K562 (cell line): ENCODE results near the gene PTX3. TPM values are rescaled to one million over a fixed set of nuclear protein-coding genes. Genes with fewer than 3 reads are reported as not detected.

Experiments used
- ATAC-seq: fragments of 200-7000 bp; cut with Tn5 transposase; 3 replicates; pipeline ENCODE4 v1.9.1; 2020; ENCODE audit warnings: moderate library complexity
- BruUV-seq: library from RNA; stranded (reverse); fragments of 400-500 nt; replicated peaks from 2 replicates; lab custom pipeline; 2021; lab: Mats Ljungman, UMichigan
- CTCF ChIA-PET: fragments of 300-600 bp; formaldehyde crosslinking; extraction: SDS; loops from one replicate; lab custom pipeline; 2021; ENCODE audit warnings: low intra/inter-chr PET ratio; lab: Yijun Ruan, JAX
- POLR2A ChIA-PET: fragments of 300-600, 350-650 bp; sonication (Branson Sonifier 250); formaldehyde crosslinking; extraction: SDS; loops from one replicate; lab custom pipeline; 2021; ENCODE audit warnings: antibody characterized with exemption, inconsistent platforms; lab: Yijun Ruan, JAX
- DNase-seq, 4 experiments: peaks; one replicate each; pipeline versions ENCODE4 v3.0.0 to v3.0.0-alpha.2; 2011 to 2018; ENCODE audit warnings: low spot score in 3 of 4, mixed read lengths in 3 of 4; ENCODE audit errors: extremely low read depth in 1 of 4
- FAIRE-seq: peaks from 2 replicates; lab custom pipeline; 2011; peaks lifted over from hg19 to GRCh38; lab: Jason Lieb, UNC
- H2AFZ ChIP-seq: 2 replicates; pipeline ENCODE4 v1.6.0; 2011; ENCODE audit warnings: low read depth, low read length, control low read depth, inconsistent platforms
- H3K27ac ChIP-seq: fragments of 200-600 bp; 3 replicates; pipeline ENCODE4 v1.8.0; 2011; ENCODE audit warnings: low read depth, mild to moderate bottlenecking, control low read depth, inconsistent platforms, low read length, moderate library complexity, mixed read lengths; ENCODE audit errors: extremely low read depth
- H3K27me3 ChIP-seq, 2 experiments: fragments of 300-600 bp in 1 of 2; 2 replicates in 1 of 2; 3 replicates in 1 of 2; pipeline versions ENCODE4 v1.6.0 to v1.8.0; 2011; ENCODE audit warnings: inconsistent platforms in 2 of 2, low read length in 2 of 2, mild to moderate bottlenecking in 1 of 2, mixed read lengths in 1 of 2, moderate library complexity in 1 of 2; ENCODE audit not compliant: control insufficient read depth in 2 of 2, insufficient read depth in 2 of 2
- H3K36me3 ChIP-seq: fragments of 300-600 bp; 3 replicates; pipeline ENCODE4 v1.8.0; 2011; ENCODE audit warnings: mild to moderate bottlenecking, low read length, inconsistent platforms; ENCODE audit not compliant: control insufficient read depth, insufficient read depth
- H3K4me1 ChIP-seq, 2 experiments: fragments of 200-600 bp in 1 of 2; replicated peaks in 1 of 2; 2 replicates in 1 of 2; 3 replicates in 1 of 2; pipeline versions ENCODE4 v1.5.1 to v1.8.0; 2011; ENCODE audit warnings: inconsistent platforms in 2 of 2, low read length in 2 of 2, mild to moderate bottlenecking in 1 of 2, mixed read lengths in 1 of 2, moderate library complexity in 1 of 2; ENCODE audit not compliant: control insufficient read depth in 2 of 2, insufficient read depth in 2 of 2
- H3K4me2 ChIP-seq: 2 replicates; pipeline ENCODE4 v1.6.1; 2011; ENCODE audit warnings: low read length, control low read depth, inconsistent platforms, mixed read lengths; ENCODE audit not compliant: insufficient read depth
- H3K4me3 ChIP-seq: fragments of 200-600 bp; sonication (generic), shearing (Covaris generic); 2 replicates; pipeline ENCODE4 v1.5.1; 2016; ENCODE audit warnings: control low read depth, inconsistent platforms
- H3K79me2 ChIP-seq: fragments of 200-600 bp; 3 replicates; pipeline ENCODE4 v1.8.0; 2011; ENCODE audit warnings: low read length, inconsistent platforms; ENCODE audit not compliant: control insufficient read depth, insufficient read depth
- H3K9ac ChIP-seq, 2 experiments: 2 replicates each; pipeline versions ENCODE4 v1.6.0 to v1.6.1; 2011; ENCODE audit warnings: low read depth in 2 of 2, low read length in 2 of 2, control low read depth in 1 of 2, inconsistent platforms in 1 of 2, mild to moderate bottlenecking in 1 of 2, mixed read lengths in 1 of 2; ENCODE audit not compliant: insufficient read depth in 1 of 2
- H3K9me1 ChIP-seq: one replicate; pipeline ENCODE4 v1.6.0; 2011; ENCODE audit warnings: inconsistent platforms, mild to moderate bottlenecking, low read length, moderate library complexity; ENCODE audit not compliant: control insufficient read depth, insufficient read depth
- H3K9me3 ChIP-seq: replicated peaks from 2 replicates; pipeline ENCODE4 v1.5.1; 2011; ENCODE audit warnings: low read depth, low read length, inconsistent platforms; ENCODE audit not compliant: control insufficient read depth, insufficient read depth
- H4K20me1 ChIP-seq: replicated peaks from 2 replicates; pipeline ENCODE4 v1.6.1; 2011; ENCODE audit warnings: low read length, inconsistent platforms, mixed read lengths; ENCODE audit not compliant: control insufficient read depth, insufficient read depth
- ARID1B ChIP-seq: fragments of 450-650 bp; IDR thresholded peaks from 2 replicates; pipeline ENCODE4 v1.6.1; 2016; ENCODE audit warnings: antibody characterized with exemption, mild to moderate bottlenecking, inconsistent platforms
- CBFA2T3 ChIP-seq: fragments of 450-650 bp; IDR thresholded peaks from 2 replicates; pipeline ENCODE4 v1.6.1; 2017
- CC2D1A ChIP-seq: fragments of 450-650 bp; IDR thresholded peaks from 2 replicates; pipeline ENCODE4 v1.6.1; 2017; ENCODE audit warnings: mild to moderate bottlenecking
- CREM ChIP-seq: IDR thresholded peaks from 2 replicates; pipeline ENCODE4 v1.6.1; 2014; ENCODE audit warnings: antibody characterized with exemption, low read depth
- ERF ChIP-seq: fragments of 450-650 bp; formaldehyde crosslinking; IDR thresholded peaks from 2 replicates; pipeline ENCODE4 v1.4.0; 2020; ENCODE audit warnings: mild to moderate bottlenecking, mixed read lengths
- KAT8 ChIP-seq: fragments of 450-650 bp; IDR thresholded peaks from 2 replicates; pipeline ENCODE4 v1.6.1; 2016; ENCODE audit warnings: low read depth, mild to moderate bottlenecking
- KLF6 ChIP-seq: fragments of 250-450 bp; sonication (Bioruptor Pico); IDR thresholded peaks from 2 replicates; pipeline ENCODE4 v1.4.0; 2020; ENCODE audit warnings: mild to moderate bottlenecking, moderate library complexity, borderline replicate concordance
- MAZ ChIP-seq, 2 experiments: fragments of 450-650 bp in 1 of 2; sonication (generic) in 1 of 2; formaldehyde crosslinking; IDR thresholded peaks in 1 of 2; conservative IDR thresholded peaks in 1 of 2; 2 replicates each; pipeline versions ENCODE4 v1.4.0 to v1.5.0; 2020; ENCODE audit warnings: mild to moderate bottlenecking in 1 of 2, missing genetic modification reagents in 1 of 2
- MEIS2 ChIP-seq: fragments of 450-650 bp; IDR thresholded peaks from 2 replicates; pipeline ENCODE4 v1.6.1; 2014; ENCODE audit warnings: mild to moderate bottlenecking; ENCODE audit not compliant: partially characterized antibody
- POLR2H ChIP-seq: IDR thresholded peaks from 2 replicates; pipeline ENCODE4 v1.6.1; 2016; ENCODE audit warnings: missing genetic modification characterization, low read depth, mild to moderate bottlenecking, control low read depth, missing compliant biosample characterization, moderate library complexity
- SMAD2 ChIP-seq: fragments of 150-350 bp; IDR thresholded peaks from 2 replicates; pipeline ENCODE4 v1.6.1; 2014; ENCODE audit warnings: low read depth, mild to moderate bottlenecking, low read length
- TEAD4 ChIP-seq, 2 experiments: sonication (generic) in 1 of 2; formaldehyde crosslinking in 1 of 2; IDR thresholded peaks; 2 replicates each; pipeline versions ENCODE4 v1.6.1 to v1.8.0; 2012 to 2022; ENCODE audit warnings: borderline replicate concordance in 1 of 2, inconsistent platforms in 1 of 2, low read length in 1 of 2, mild to moderate bottlenecking in 1 of 2, missing genetic modification reagents in 1 of 2
- THAP7 ChIP-seq: fragments of 250-450 bp; sonication (Bioruptor Pico); IDR thresholded peaks from 2 replicates; pipeline ENCODE4 v1.5.0; 2021
- THRB ChIP-seq: fragments of 450-650 bp; formaldehyde crosslinking; conservative IDR thresholded peaks from 2 replicates; pipeline ENCODE4 v1.4.0; 2022; ENCODE audit warnings: mild to moderate bottlenecking, missing genetic modification characterization
- WGBS: fragments of 100-300 bp; shearing (Covaris generic); methylation state at CpG from one replicate; pipeline ENCODE4 v1.1.6; 2016; ENCODE audit warnings: low coverage, mixed read lengths; ENCODE audit not compliant: insufficient coverage; ENCODE audit errors: missing lambda C conversion rate; 5-methylcytosine and 5-hydroxymethylcytosine counted together
- in situ Hi-C: fragments of 300-500 bp; cut with MboI; formaldehyde crosslinking; loops from 4 replicates; pipeline ENCODE4 v1.15.0; 2018; ENCODE audit warnings: inconsistent platforms, mixed read lengths
- intact Hi-C: fragments of 100-400 bp; cut with micrococcal nuclease; formaldehyde crosslinking; loops from 2 replicates; pipeline ENCODE4 v1.14.2; 2022
- polyA plus RNA-seq, 8 experiments: library from polyadenylated mRNA; depleted of rRNA in 4 of 8; stranded (reverse) in 5 of 8; unstranded in 3 of 8; fragments of >200 nt; fragmentation: Nextera tagmentation in 2 of 8; fragmentation: Illumina TruSeq in 1 of 8; extraction: Ambion mirVana in 2 of 8; extraction: Trizol in 1 of 8; gene quantifications; 2 replicates each; pipeline versions ENCODE4 v1.2.1 to v1.2.3, GENCODE V29; 2011 to 2014; ENCODE audit warnings: inconsistent platforms in 1 of 8, missing spikeins in 1 of 8
- total RNA-seq, 7 experiments: library from RNA; depleted of rRNA in 6 of 7; stranded (reverse); fragments of >200 nt in 6 of 7; fragmentation: Illumina TruSeq in 2 of 7; extraction: Trizol in 2 of 7; gene quantifications; 2 replicates each; pipeline versions ENCODE4 v1.2.1 to v1.2.3, GENCODE V29; 2011 to 2021; ENCODE audit warnings: low replicate concordance in 1 of 7
- TF ChIP-seq, protein P1 (sequence below), 2 experiments: fragments of 200-800 bp in 1 of 2; sonication (Bioruptor generic) in 1 of 2; sonication (generic) in 1 of 2; formaldehyde crosslinking in 1 of 2; IDR thresholded peaks in 1 of 2; conservative IDR thresholded peaks in 1 of 2; 2 replicates each; pipeline versions ENCODE4 v1.5.0 to v1.6.1; 2016 to 2020; ENCODE audit warnings: missing compliant biosample characterization in 1 of 2, missing genetic modification characterization in 1 of 2, missing genetic modification reagents in 1 of 2
- TF ChIP-seq, protein P2 (sequence below): fragments of 450-650 bp; IDR thresholded peaks from 2 replicates; pipeline ENCODE4 v1.6.1; 2018; ENCODE audit not compliant: partially characterized antibody

PTX3 gene
- total and polyA plus RNA-seq, 9 of the 15 experiments (the other 6 are each of a cell fraction or from before 2014, with no cell fraction given): 0.04 to 0.33 (median 0.15) TPM; not detected in 2

GRCh38 chr3:157428853-157429252 is 7.8 kb upstream of the PTX3 start:
- no peak overlapping the region for H3K27ac ChIP-seq
- H3K9ac ChIP-seq: no peak overlapping the region
- no peaks in the 10 kb centered on the region for H4K20me1 ChIP-seq
- no TSS peak for BruUV-seq
- ATAC-seq: no peak
- no peaks in the 10 kb centered on the region for H3K79me2 ChIP-seq
- no peak overlapping the region for H3K4me2 ChIP-seq
- H3K27me3 ChIP-seq: no peaks in the 10 kb centered on the region
- H2AFZ ChIP-seq: no peak overlapping the region
- CTCF ChIA-PET: interaction anchor here (0.5 kb wide), 1 partner anchor 103 kb away, joined by 3 read pairs; no protein-coding TSS in a partner anchor
- H3K36me3 ChIP-seq: no peaks in the 10 kb centered on the region
- POLR2A ChIA-PET: no interaction called here
- 0% methylated on average over 1 of the region's 1 CpG for WGBS
- no peak overlapping the region for H3K4me3 ChIP-seq
- no peaks in the 10 kb centered on the region for H3K9me3 ChIP-seq
- no peaks in the 10 kb centered on the region for H3K4me1 ChIP-seq
- in situ Hi-C loops: no loop called here
- no peak for DNase-seq
- FAIRE-seq: no peak
- H3K9me1 ChIP-seq: no peaks in the 10 kb centered on the region
- intact Hi-C loops: no loop called here
- no peak for TF ChIP-seq THAP7 (CRISPR knock-in tag)
- TF ChIP-seq THRB (CRISPR knock-in tag): no peak
- TF ChIP-seq ARID1B: peak; percentile 60
- TF ChIP-seq CC2D1A: no peak
- peak; percentile 58 for TF ChIP-seq CBFA2T3
- no peak for TF ChIP-seq MAZ (CRISPR knock-in tag; conservative IDR thresholded peaks at IDR 0.05 in 1 of 2, IDR thresholded peaks at IDR 0.05 in 1 of 2)
- no peak for TF ChIP-seq ERF (CRISPR knock-in tag)
- no peak for TF ChIP-seq KAT8
- 0 out of 2 replicates have a peak, but pooled peaks have one; percentile 30 for TF ChIP-seq POLR2H (tag)
- no peak for TF ChIP-seq KLF6
- TF ChIP-seq, protein P1, sequence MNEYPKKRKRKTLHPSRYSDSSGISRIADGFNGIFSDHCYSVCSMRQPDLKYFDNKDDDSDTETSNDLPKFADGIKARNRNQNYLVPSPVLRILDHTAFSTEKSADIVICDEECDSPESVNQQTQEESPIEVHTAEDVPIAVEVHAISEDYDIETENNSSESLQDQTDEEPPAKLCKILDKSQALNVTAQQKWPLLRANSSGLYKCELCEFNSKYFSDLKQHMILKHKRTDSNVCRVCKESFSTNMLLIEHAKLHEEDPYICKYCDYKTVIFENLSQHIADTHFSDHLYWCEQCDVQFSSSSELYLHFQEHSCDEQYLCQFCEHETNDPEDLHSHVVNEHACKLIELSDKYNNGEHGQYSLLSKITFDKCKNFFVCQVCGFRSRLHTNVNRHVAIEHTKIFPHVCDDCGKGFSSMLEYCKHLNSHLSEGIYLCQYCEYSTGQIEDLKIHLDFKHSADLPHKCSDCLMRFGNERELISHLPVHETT (CRISPR knock-in tag; conservative IDR thresholded peaks at IDR 0.05 in 1 of 2, IDR thresholded peaks at IDR 0.05 in 1 of 2): no peak
- peak; percentile 85 for TF ChIP-seq TEAD4 (IDR thresholded peaks at IDR 0.05; ENCODE audit: low read length)
- TF ChIP-seq TEAD4 (CRISPR knock-in tag; IDR thresholded peaks at IDR 0.05; ENCODE audit: borderline replicate concordance): no peak
- TF ChIP-seq, protein P2, sequence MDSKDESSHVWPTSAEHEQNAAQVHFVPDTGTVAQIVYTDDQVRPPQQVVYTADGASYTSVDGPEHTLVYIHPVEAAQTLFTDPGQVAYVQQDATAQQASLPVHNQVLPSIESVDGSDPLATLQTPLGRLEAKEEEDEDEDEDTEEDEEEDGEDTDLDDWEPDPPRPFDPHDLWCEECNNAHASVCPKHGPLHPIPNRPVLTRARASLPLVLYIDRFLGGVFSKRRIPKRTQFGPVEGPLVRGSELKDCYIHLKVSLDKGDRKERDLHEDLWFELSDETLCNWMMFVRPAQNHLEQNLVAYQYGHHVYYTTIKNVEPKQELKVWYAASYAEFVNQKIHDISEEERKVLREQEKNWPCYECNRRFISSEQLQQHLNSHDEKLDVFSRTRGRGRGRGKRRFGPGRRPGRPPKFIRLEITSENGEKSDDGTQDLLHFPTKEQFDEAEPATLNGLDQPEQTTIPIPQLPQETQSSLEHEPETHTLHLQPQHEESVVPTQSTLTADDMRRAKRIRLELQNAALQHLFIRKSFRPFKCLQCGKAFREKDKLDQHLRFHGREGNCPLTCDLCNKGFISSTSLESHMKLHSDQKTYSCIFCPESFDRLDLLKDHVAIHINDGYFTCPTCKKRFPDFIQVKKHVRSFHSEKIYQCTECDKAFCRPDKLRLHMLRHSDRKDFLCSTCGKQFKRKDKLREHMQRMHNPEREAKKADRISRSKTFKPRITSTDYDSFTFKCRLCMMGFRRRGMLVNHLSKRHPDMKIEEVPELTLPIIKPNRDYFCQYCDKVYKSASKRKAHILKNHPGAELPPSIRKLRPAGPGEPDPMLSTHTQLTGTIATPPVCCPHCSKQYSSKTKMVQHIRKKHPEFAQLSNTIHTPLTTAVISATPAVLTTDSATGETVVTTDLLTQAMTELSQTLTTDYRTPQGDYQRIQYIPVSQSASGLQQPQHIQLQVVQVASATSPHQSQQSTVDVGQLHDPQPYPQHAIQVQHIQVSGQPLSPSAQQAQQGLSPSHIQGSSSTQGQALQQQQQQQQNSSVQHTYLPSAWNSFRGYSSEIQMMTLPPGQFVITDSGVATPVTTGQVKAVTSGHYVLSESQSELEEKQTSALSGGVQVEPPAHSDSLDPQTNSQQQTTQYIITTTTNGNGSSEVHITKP: no peak
- TF ChIP-seq MEIS2: peak; percentile 73
- no peak for TF ChIP-seq SMAD2
- TF ChIP-seq CREM: no peak
